Panc1 (cell line): ENCODE results near the gene PRDM10.

Experiments
- POLR2AphosphoS5 ChIP-seq: IDR thresholded peaks from 2 replicates; pipeline ENCODE4 v1.6.1; 2012; ENCODE audit warnings: mild to moderate bottlenecking, low read depth, low read length, moderate library complexity
- REST ChIP-seq, 2 experiments: IDR thresholded peaks; 2 replicates each; pipeline ENCODE4 v1.6.1; 2011 to 2012; ENCODE audit warnings: low read depth in 2 of 2, control low read depth in 1 of 2, low read length in 1 of 2, mild to moderate bottlenecking in 1 of 2, moderate library complexity in 1 of 2; ENCODE audit not compliant: insufficient read depth in 1 of 2
- SIN3A ChIP-seq: IDR thresholded peaks from 2 replicates; pipeline ENCODE4 v1.6.1; 2012; ENCODE audit warnings: low read depth, mild to moderate bottlenecking, low read length, moderate library complexity, borderline replicate concordance; ENCODE audit not compliant: insufficient read depth
- TCF7L2 ChIP-seq: IDR thresholded peaks from 2 replicates; pipeline ENCODE4 v1.6.1; 2011; ENCODE audit warnings: mild to moderate bottlenecking, low read depth, low read length, inconsistent platforms
- TF ChIP-seq, protein P1 (sequence below): fragments of 450-650 bp; IDR thresholded peaks from 2 replicates; pipeline ENCODE4 v1.5.1; 2017; ENCODE audit warnings: mild to moderate bottlenecking

- TF ChIP-seq REST (IDR thresholded peaks at IDR 0.05; ENCODE audit: insufficient read depth in 1 of 2, low read depth in 2 of 2, low read length in 1 of 2) (no peak), POLR2AphosphoS5 (no peak), SIN3A (no peak), TCF7L2 (no peak)
- TF ChIP-seq, protein P1, sequence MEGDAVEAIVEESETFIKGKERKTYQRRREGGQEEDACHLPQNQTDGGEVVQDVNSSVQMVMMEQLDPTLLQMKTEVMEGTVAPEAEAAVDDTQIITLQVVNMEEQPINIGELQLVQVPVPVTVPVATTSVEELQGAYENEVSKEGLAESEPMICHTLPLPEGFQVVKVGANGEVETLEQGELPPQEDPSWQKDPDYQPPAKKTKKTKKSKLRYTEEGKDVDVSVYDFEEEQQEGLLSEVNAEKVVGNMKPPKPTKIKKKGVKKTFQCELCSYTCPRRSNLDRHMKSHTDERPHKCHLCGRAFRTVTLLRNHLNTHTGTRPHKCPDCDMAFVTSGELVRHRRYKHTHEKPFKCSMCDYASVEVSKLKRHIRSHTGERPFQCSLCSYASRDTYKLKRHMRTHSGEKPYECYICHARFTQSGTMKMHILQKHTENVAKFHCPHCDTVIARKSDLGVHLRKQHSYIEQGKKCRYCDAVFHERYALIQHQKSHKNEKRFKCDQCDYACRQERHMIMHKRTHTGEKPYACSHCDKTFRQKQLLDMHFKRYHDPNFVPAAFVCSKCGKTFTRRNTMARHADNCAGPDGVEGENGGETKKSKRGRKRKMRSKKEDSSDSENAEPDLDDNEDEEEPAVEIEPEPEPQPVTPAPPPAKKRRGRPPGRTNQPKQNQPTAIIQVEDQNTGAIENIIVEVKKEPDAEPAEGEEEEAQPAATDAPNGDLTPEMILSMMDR = no peak
Measured at GRCh38 chr11:129896062-129896461, 106.6 kb downstream of the PRDM10 start.
